Activated T-cell treated with anti-CD3 and anti-CD28 coated beads, Interleukin-2, amount 50 U/mL, for 1 hour (primary cell): ENCODE data around the gene LMAN1L.
A peak's percentile ranks its signal among the peaks of the same experiment; 100 is the strongest.

Experiments used
- DNase-seq: peaks from one replicate; pipeline ENCODE4 v3.0.0-alpha.2; 2020

The LMAN1L gene

GRCh38 chr15:74839526-74840395 lies 27.1 kb downstream of the LMAN1L start:
- no peak for DNase-seq

GRCh38 chr15:74840851-74841775 lies 28.5 kb downstream of the LMAN1L start:
- DNase-seq, result no peak

- DNase-seq, result no peak
These were observed 29.3 kb downstream of the LMAN1L start for GRCh38 chr15:74841891-74842373.

GRCh38 chr15:74842581-74843444 lies 30.2 kb downstream of the LMAN1L start, which contains the start of gene ULK3:
ULK3 (minus strand) TSS chr15:74843156; CDS start chr15:74843105, 51 bp downstream.
- DNase-seq, result peak; percentile 95

- DNase-seq, result no peak
These were observed 30.8 kb downstream of the LMAN1L start for GRCh38 chr15:74843445-74843828.

GRCh38 chr15:74843891-74844299 lies 31.3 kb downstream of the LMAN1L start:
- no peak for DNase-seq

- no peak for DNase-seq
These were observed 31.9 kb downstream of the LMAN1L start for GRCh38 chr15:74844319-74845207.

- peak; percentile 61 for DNase-seq
These were observed 32.6 kb downstream of the LMAN1L start for GRCh38 chr15:74845208-74845568.

- DNase-seq, result no peak
These were observed 32.9 kb downstream of the LMAN1L start for GRCh38 chr15:74845581-74845980.

- no peak for DNase-seq
These were observed 34.8 kb downstream of the LMAN1L start for GRCh38 chr15:74847432-74847831.

GRCh38 chr15:74850393-74850792 lies 37.8 kb downstream of the LMAN1L start:
- DNase-seq, result no peak

GRCh38 chr15:74851960-74852359 lies 39.3 kb downstream of the LMAN1L start:
- DNase-seq, result no peak

- no peak for DNase-seq
These were observed 41.9 kb downstream of the LMAN1L start for GRCh38 chr15:74854453-74855022.

- no peak for DNase-seq
These were observed 43.2 kb downstream of the LMAN1L start for GRCh38 chr15:74855857-74856256.

GRCh38 chr15:74856537-74856936 lies 43.9 kb downstream of the LMAN1L start:
- DNase-seq, result no peak

- no peak for DNase-seq
These were observed 44.5 kb downstream of the LMAN1L start for GRCh38 chr15:74857082-74857655.

- no peak for DNase-seq
These were observed 45.2 kb downstream of the LMAN1L start for GRCh38 chr15:74857671-74858368.

GRCh38 chr15:74858369-74858740 lies 45.7 kb downstream of the LMAN1L start:
- DNase-seq, result no peak

- no peak for DNase-seq
These were observed 50.8 kb downstream of the LMAN1L start for GRCh38 chr15:74863239-74864056.
